GM23338 (cell line): ENCODE data around the gene CHMP4A. TPM values are rescaled to one million over a fixed set of nuclear protein-coding genes. Genes with fewer than 3 reads are reported as not detected.

Experiments
- ATAC-seq: fragments of 200-7000 bp; cut with Tn5 transposase; 3 replicates; pipeline ENCODE4 v1.9.1; 2020
- DNase-seq: peaks from one replicate; pipeline ENCODE4 v3.0.0-alpha.2; 2015; ENCODE audit warnings: low spot score
- H2AFZ ChIP-seq: fragments of 200-600 bp; sonication (generic); 2 replicates; pipeline ENCODE4 v1.8.0; 2016; ENCODE audit warnings: antibody characterized with exemption, mild to moderate bottlenecking, moderate library complexity
- H3F3A ChIP-seq: fragments of 200-600 bp; sonication (generic); replicated peaks from 2 replicates; pipeline ENCODE4 v1.8.0; 2017; ENCODE audit warnings: antibody characterized with exemption, mixed run types, low read depth
- H3K27ac ChIP-seq: fragments of 200-600 bp; sonication (generic); 2 replicates; pipeline ENCODE4 v1.6.1; 2016; ENCODE audit warnings: low read depth
- H3K27me3 ChIP-seq: fragments of 200-600 bp; sonication (generic); 2 replicates; pipeline ENCODE4 v1.8.0; 2016; ENCODE audit warnings: mild to moderate bottlenecking, mixed run types, moderate library complexity; ENCODE audit not compliant: insufficient read depth
- H3K36me3 ChIP-seq: fragments of 200-600 bp; sonication (generic); 2 replicates; pipeline ENCODE4 v1.8.0; 2016; ENCODE audit warnings: mild to moderate bottlenecking; ENCODE audit not compliant: insufficient read depth
- H3K4me1 ChIP-seq: fragments of 200-600 bp; sonication (generic); 2 replicates; pipeline ENCODE4 v1.8.0; 2016; ENCODE audit warnings: mild to moderate bottlenecking, moderate library complexity; ENCODE audit not compliant: insufficient read depth
- H3K4me2 ChIP-seq: fragments of 200-600 bp; sonication (generic); 2 replicates; pipeline ENCODE4 v1.7.1; 2017; ENCODE audit warnings: mixed run types
- H3K4me3 ChIP-seq: fragments of 200-600 bp; sonication (generic); 2 replicates; pipeline ENCODE4 v1.6.1; 2016; ENCODE audit warnings: mixed run types
- H3K79me2 ChIP-seq: fragments of 200-600 bp; sonication (generic); replicated peaks from 2 replicates; pipeline ENCODE4 v1.8.0; 2017; ENCODE audit warnings: mild to moderate bottlenecking; ENCODE audit not compliant: insufficient read depth
- H3K9me2 ChIP-seq: fragments of 200-600 bp; sonication (generic); 2 replicates; pipeline ENCODE4 v1.8.0; 2017; ENCODE audit not compliant: insufficient read depth
- H4K20me1 ChIP-seq: fragments of 200-600 bp; sonication (generic); replicated peaks from 2 replicates; pipeline ENCODE4 v1.8.0; 2017; ENCODE audit warnings: mild to moderate bottlenecking; ENCODE audit not compliant: insufficient read depth
- H3K27ac Mint-ChIP-seq: 2 replicates; pipeline ENCODE4 v1.8.0; 2020; ENCODE audit warnings: inconsistent platforms, mild to moderate bottlenecking, moderate library complexity, mixed read lengths
- H3K27me3 Mint-ChIP-seq: 3 replicates; pipeline ENCODE4 v1.8.0; 2022; ENCODE audit warnings: low read depth, mild to moderate bottlenecking, moderate library complexity, mixed read lengths, inconsistent platforms; ENCODE audit not compliant: insufficient read depth, poor library complexity
- H3K36me3 Mint-ChIP-seq: 3 replicates; pipeline ENCODE4 v1.8.0; 2021; ENCODE audit warnings: low read depth, mild to moderate bottlenecking, inconsistent platforms, moderate library complexity, mixed read lengths
- H3K4me1 Mint-ChIP-seq: 3 replicates; pipeline ENCODE4 v1.8.0; 2020; ENCODE audit warnings: mild to moderate bottlenecking, inconsistent platforms, mixed read lengths
- H3K4me3 Mint-ChIP-seq: 3 replicates; pipeline ENCODE4 v1.8.0; 2021; ENCODE audit warnings: moderate library complexity, mild to moderate bottlenecking, inconsistent platforms, mixed read lengths
- H3K9me3 Mint-ChIP-seq: 3 replicates; pipeline ENCODE4 v1.8.0; 2020; ENCODE audit warnings: moderate library complexity, mild to moderate bottlenecking, inconsistent platforms, mixed read lengths
- CREB1 ChIP-seq: fragments of 250-450 bp; sonication (Bioruptor Pico); IDR thresholded peaks from 2 replicates; pipeline ENCODE4 v1.5.0; 2020; ENCODE audit warnings: low read depth, mild to moderate bottlenecking, moderate library complexity
- EZH2 ChIP-seq: fragments of 200-600 bp; sonication (generic); IDR thresholded peaks from one replicate; pipeline ENCODE4 v1.8.0; 2017; ENCODE audit warnings: antibody characterized with exemption, mild to moderate bottlenecking, low read depth; ENCODE audit not compliant: unreplicated experiment
- EZH2phosphoT487 ChIP-seq: fragments of 200-600 bp; sonication (generic); IDR thresholded peaks from one replicate; pipeline ENCODE4 v1.8.1; 2018; ENCODE audit warnings: antibody characterized with exemption; ENCODE audit not compliant: unreplicated experiment
- JUNB ChIP-seq: IDR thresholded peaks from one replicate; pipeline ENCODE4 v1.6.1; 2016; ENCODE audit warnings: antibody characterized with exemption; ENCODE audit not compliant: unreplicated experiment
- NANOG ChIP-seq: IDR thresholded peaks from 2 replicates; pipeline ENCODE4 v1.6.1; 2016; ENCODE audit warnings: antibody characterized with exemption, borderline replicate concordance
- POLR2AphosphoS5 ChIP-seq: IDR thresholded peaks from 2 replicates; pipeline ENCODE4 v1.6.1; 2016; ENCODE audit warnings: antibody characterized with exemption, low read depth
- STAT1 ChIP-seq: IDR thresholded peaks from one replicate; pipeline ENCODE4 v1.6.1; 2016; ENCODE audit warnings: antibody characterized with exemption; ENCODE audit not compliant: unreplicated experiment
- ZNF114 ChIP-seq: fragments of 250-450 bp; sonication (Bioruptor Pico); IDR thresholded peaks from 2 replicates; pipeline ENCODE4 v1.5.0; 2020; ENCODE audit warnings: mild to moderate bottlenecking, moderate library complexity
- ZNF331 ChIP-seq: fragments of 250-450 bp; sonication (Bioruptor Pico); IDR thresholded peaks from 2 replicates; pipeline ENCODE4 v1.5.0; 2020; ENCODE audit warnings: low read depth, mild to moderate bottlenecking, moderate library complexity
- polyA plus RNA-seq: library from polyadenylated mRNA; unstranded; fragments of >200 nt; fragmentation: Nextera tagmentation; extraction: Ambion mirVana; gene quantifications from 2 replicates; pipeline ENCODE4 v1.2.1, GENCODE V29; 2016
- total RNA-seq: library from RNA; depleted of rRNA; stranded (reverse); fragments of >200 nt; shearing (Covaris generic); gene quantifications from 2 replicates; pipeline ENCODE4 v1.2.3, GENCODE V29; 2014
- TF ChIP-seq, protein P1 (sequence below), 2 experiments: fragments of 200-600 bp in 1 of 2; sonication (generic) in 1 of 2; conservative IDR thresholded peaks; 2 replicates each; pipeline versions ENCODE4 v1.5.1 to v1.6.1; 2016 to 2017; ENCODE audit warnings: antibody characterized with exemption in 2 of 2, low read depth in 2 of 2, mild to moderate bottlenecking in 2 of 2, moderate library complexity in 1 of 2
- TF ChIP-seq, protein P2 (sequence below): IDR thresholded peaks from one replicate; pipeline ENCODE4 v1.6.1; 2018; ENCODE audit warnings: antibody characterized with exemption; ENCODE audit not compliant: unreplicated experiment
- TF ChIP-seq, protein P3 (sequence below): IDR thresholded peaks from 2 replicates; pipeline ENCODE4 v1.6.1; 2016; ENCODE audit warnings: antibody characterized with exemption
- TF ChIP-seq, protein P4 (sequence below): fragments of 250-450 bp; sonication (Bioruptor Pico); IDR thresholded peaks from 2 replicates; pipeline ENCODE4 v1.5.0; 2020; ENCODE audit warnings: mild to moderate bottlenecking, moderate library complexity

Gene CHMP4A
- total and polyA plus RNA-seq, 2 experiments from 2014 or later: 19.3 to 36.9 TPM

DNA sequence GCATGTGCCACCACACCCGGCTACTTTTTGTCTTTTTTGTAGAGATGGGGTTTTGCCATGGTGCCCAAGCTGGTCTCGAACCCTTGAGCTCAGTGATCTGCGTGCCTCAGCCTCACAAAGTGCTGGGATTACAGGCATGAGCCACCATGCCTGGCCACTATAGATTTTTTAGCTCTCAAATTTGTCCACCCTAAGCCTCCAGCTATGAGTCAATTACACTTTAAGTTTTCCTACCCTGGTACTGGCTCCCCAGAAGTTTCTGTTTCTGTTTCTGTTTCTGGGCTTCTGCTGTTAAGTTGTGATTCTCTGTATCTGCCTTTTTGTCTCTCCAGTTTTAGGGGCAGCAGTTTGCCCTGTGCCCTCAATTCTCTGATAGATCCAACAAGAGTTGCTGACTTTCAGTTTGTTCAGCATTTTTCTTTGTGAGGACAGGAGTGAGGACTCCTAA lies 33.5 kb upstream of the CHMP4A start:
- DNase-seq (no peak), ATAC-seq (no peak)
- peaks cover 7% of the 10 kb centered on the region for H3K4me1 ChIP-seq
- no peaks in the 10 kb centered on the region for H3K9me2 ChIP-seq
- no peak overlapping the region for H3K4me3 ChIP-seq
- Mint-ChIP-seq H3K27ac (no peak overlapping the region), H3K4me3 (no peak overlapping the region), H3K36me3 (peaks cover 3% of the 10 kb centered on the region; the same call in 1 of the 3 replicates), H3K27me3 (peaks cover 22% of the 10 kb centered on the region), H3K4me1 (peaks cover 6% of the 10 kb centered on the region), H3K9me3 (no peaks in the 10 kb centered on the region)
- H2AFZ ChIP-seq: no peak overlapping the region
- no peak overlapping the region for H3K27ac ChIP-seq
- TF ChIP-seq JUNB (no peak), EZH2 (no peak), STAT1 (no peak), EZH2phosphoT487 (no peak), ZNF331 (CRISPR knock-in tag) (no peak), ZNF114 (CRISPR knock-in tag) (no peak), NANOG (no peak), CREB1 (no peak), POLR2AphosphoS5 (no peak)
- TF ChIP-seq, protein P1, sequence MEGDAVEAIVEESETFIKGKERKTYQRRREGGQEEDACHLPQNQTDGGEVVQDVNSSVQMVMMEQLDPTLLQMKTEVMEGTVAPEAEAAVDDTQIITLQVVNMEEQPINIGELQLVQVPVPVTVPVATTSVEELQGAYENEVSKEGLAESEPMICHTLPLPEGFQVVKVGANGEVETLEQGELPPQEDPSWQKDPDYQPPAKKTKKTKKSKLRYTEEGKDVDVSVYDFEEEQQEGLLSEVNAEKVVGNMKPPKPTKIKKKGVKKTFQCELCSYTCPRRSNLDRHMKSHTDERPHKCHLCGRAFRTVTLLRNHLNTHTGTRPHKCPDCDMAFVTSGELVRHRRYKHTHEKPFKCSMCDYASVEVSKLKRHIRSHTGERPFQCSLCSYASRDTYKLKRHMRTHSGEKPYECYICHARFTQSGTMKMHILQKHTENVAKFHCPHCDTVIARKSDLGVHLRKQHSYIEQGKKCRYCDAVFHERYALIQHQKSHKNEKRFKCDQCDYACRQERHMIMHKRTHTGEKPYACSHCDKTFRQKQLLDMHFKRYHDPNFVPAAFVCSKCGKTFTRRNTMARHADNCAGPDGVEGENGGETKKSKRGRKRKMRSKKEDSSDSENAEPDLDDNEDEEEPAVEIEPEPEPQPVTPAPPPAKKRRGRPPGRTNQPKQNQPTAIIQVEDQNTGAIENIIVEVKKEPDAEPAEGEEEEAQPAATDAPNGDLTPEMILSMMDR (conservative IDR thresholded peaks at IDR 0.05; ENCODE audit: low read depth in 2 of 2): no peak
- TF ChIP-seq, protein P2, sequence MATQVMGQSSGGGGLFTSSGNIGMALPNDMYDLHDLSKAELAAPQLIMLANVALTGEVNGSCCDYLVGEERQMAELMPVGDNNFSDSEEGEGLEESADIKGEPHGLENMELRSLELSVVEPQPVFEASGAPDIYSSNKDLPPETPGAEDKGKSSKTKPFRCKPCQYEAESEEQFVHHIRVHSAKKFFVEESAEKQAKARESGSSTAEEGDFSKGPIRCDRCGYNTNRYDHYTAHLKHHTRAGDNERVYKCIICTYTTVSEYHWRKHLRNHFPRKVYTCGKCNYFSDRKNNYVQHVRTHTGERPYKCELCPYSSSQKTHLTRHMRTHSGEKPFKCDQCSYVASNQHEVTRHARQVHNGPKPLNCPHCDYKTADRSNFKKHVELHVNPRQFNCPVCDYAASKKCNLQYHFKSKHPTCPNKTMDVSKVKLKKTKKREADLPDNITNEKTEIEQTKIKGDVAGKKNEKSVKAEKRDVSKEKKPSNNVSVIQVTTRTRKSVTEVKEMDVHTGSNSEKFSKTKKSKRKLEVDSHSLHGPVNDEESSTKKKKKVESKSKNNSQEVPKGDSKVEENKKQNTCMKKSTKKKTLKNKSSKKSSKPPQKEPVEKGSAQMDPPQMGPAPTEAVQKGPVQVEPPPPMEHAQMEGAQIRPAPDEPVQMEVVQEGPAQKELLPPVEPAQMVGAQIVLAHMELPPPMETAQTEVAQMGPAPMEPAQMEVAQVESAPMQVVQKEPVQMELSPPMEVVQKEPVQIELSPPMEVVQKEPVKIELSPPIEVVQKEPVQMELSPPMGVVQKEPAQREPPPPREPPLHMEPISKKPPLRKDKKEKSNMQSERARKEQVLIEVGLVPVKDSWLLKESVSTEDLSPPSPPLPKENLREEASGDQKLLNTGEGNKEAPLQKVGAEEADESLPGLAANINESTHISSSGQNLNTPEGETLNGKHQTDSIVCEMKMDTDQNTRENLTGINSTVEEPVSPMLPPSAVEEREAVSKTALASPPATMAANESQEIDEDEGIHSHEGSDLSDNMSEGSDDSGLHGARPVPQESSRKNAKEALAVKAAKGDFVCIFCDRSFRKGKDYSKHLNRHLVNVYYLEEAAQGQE: no peak
- TF ChIP-seq, protein P3, sequence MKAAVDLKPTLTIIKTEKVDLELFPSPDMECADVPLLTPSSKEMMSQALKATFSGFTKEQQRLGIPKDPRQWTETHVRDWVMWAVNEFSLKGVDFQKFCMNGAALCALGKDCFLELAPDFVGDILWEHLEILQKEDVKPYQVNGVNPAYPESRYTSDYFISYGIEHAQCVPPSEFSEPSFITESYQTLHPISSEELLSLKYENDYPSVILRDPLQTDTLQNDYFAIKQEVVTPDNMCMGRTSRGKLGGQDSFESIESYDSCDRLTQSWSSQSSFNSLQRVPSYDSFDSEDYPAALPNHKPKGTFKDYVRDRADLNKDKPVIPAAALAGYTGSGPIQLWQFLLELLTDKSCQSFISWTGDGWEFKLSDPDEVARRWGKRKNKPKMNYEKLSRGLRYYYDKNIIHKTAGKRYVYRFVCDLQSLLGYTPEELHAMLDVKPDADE: no peak
- TF ChIP-seq, protein P4, sequence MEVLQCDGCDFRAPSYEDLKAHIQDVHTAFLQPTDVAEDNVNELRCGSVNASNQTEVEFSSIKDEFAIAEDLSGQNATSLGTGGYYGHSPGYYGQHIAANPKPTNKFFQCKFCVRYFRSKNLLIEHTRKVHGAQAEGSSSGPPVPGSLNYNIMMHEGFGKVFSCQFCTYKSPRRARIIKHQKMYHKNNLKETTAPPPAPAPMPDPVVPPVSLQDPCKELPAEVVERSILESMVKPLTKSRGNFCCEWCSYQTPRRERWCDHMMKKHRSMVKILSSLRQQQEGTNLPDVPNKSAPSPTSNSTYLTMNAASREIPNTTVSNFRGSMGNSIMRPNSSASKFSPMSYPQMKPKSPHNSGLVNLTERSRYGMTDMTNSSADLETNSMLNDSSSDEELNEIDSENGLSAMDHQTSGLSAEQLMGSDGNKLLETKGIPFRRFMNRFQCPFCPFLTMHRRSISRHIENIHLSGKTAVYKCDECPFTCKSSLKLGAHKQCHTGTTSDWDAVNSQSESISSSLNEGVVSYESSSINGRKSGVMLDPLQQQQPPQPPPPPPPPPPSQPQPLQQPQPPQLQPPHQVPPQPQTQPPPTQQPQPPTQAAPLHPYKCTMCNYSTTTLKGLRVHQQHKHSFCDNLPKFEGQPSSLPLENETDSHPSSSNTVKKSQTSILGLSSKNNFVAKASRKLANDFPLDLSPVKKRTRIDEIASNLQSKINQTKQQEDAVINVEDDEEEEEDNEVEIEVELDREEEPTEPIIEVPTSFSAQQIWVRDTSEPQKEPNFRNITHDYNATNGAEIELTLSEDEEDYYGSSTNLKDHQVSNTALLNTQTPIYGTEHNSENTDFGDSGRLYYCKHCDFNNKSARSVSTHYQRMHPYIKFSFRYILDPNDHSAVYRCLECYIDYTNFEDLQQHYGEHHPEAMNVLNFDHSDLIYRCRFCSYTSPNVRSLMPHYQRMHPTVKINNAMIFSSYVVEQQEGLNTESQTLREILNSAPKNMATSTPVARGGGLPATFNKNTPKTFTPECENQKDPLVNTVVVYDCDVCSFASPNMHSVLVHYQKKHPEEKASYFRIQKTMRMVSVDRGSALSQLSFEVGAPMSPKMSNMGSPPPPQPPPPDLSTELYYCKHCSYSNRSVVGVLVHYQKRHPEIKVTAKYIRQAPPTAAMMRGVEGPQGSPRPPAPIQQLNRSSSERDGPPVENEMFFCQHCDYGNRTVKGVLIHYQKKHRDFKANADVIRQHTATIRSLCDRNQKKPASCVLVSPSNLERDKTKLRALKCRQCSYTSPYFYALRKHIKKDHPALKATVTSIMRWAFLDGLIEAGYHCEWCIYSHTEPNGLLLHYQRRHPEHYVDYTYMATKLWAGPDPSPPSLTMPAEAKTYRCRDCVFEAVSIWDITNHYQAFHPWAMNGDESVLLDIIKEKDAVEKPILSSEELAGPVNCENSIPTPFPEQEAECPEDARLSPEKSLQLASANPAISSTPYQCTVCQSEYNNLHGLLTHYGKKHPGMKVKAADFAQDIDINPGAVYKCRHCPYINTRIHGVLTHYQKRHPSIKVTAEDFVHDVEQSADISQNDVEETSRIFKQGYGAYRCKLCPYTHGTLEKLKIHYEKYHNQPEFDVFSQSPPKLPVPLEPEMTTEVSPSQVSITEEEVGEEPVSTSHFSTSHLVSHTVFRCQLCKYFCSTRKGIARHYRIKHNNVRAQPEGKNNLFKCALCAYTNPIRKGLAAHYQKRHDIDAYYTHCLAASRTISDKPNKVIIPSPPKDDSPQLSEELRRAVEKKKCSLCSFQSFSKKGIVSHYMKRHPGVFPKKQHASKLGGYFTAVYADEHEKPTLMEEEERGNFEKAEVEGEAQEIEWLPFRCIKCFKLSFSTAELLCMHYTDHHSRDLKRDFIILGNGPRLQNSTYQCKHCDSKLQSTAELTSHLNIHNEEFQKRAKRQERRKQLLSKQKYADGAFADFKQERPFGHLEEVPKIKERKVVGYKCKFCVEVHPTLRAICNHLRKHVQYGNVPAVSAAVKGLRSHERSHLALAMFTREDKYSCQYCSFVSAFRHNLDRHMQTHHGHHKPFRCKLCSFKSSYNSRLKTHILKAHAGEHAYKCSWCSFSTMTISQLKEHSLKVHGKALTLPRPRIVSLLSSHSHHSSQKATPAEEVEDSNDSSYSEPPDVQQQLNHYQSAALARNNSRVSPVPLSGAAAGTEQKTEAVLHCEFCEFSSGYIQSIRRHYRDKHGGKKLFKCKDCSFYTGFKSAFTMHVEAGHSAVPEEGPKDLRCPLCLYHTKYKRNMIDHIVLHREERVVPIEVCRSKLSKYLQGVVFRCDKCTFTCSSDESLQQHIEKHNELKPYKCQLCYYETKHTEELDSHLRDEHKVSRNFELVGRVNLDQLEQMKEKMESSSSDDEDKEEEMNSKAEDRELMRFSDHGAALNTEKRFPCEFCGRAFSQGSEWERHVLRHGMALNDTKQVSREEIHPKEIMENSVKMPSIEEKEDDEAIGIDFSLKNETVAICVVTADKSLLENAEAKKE (CRISPR knock-in tag): no peak
- H3F3A ChIP-seq: peaks cover 8% of the 10 kb centered on the region
- no peak overlapping the region for H3K4me2 ChIP-seq
- no peaks in the 10 kb centered on the region for H4K20me1 ChIP-seq
- H3K27me3 ChIP-seq: peaks cover 3% of the 10 kb centered on the region; the same call in 1 of the 2 replicates
- no peaks in the 10 kb centered on the region for H3K79me2 ChIP-seq
- no peaks in the 10 kb centered on the region for H3K36me3 ChIP-seq
